NCI-H146 treated with DMSO at 0.1 percent for 48 hours (cell line): ENCODE results near the gene TEX2.
A peak's percentile ranks its signal among the peaks of the same experiment; 100 is the strongest.

ENCODE experiments used
- DNase-seq: peaks from one replicate; lab custom pipeline; 2025; ENCODE audit not compliant: unreplicated experiment; lab: John Stamatoyannopoulos, UW

TEX2 gene

DNA sequence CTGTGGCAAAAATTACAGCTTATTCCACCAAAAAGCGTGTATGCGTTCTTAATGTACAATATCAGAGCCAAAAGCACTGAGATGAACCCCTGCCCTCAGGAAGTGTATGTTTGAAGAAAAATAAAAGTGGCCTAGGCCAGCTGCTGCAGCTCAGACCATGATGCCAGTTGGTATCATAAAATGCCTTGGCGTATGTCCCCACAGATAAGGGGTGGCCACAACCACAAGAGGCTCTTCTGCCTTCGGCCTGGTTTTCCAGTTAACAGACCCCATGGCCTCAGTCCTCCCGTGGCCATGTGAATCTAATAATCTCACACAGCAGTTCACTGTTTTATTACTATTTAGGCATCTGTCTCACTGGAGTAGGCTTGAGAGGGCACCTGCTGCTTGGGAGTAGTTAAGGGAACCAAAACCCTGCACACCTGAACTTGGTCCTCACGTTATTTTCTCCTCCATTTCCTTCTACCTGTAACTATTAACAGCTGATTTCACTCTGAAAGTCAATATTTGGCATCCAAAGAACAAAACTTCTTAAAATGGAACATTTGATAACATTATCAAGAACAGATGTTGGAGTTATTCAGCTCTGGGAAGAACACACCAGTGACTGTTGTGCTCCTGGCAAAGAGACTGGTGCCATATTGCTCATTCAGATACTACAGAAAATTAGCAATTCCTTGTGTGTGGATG lies 98.3 kb downstream of the TEX2 start:
- no peak for DNase-seq

- DNase-seq = no peak
These were observed 99.6 kb downstream of the TEX2 start for GRCh38 chr17:64163468-64163867.

GRCh38 chr17:64162554-64162953 lies 100.5 kb downstream of the TEX2 start:
- DNase-seq = no peak

DNA sequence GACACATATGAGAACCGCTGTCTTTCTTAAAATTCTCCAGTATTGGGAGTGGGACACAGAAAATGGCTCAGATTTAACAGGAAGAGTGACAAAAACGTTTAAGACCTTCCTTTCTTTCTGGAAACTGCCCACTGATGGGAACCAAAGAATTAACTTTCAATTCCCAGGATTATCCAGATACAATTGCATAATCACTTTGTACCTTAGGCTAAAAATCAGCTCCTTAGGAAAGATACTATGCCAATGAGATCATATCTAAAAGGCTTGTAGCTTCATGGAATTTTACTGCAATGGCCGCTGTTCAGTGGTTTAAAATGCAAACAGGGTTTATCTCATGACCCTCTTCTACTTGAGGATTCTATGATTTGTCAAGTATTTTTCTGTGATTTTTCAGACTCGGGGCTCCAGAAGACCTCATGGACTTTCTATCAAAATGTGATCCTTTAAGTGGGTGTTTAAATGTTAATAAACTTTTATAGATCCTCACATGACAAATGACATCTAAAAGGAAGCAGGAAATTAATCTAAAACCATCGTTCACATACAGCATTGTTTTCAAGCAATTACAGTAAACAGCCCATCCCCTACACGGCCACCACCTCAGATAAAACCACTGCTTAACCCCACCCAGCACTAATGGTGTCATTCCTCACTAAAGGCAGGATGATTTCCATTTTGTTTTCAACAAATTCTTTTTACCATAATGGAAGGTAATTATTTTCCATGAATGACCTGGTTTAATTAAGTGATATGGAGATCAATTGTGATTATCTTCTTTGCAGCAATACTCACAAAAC lies 101.5 kb downstream of the TEX2 start:
- peak; percentile 6 for DNase-seq

DNA sequence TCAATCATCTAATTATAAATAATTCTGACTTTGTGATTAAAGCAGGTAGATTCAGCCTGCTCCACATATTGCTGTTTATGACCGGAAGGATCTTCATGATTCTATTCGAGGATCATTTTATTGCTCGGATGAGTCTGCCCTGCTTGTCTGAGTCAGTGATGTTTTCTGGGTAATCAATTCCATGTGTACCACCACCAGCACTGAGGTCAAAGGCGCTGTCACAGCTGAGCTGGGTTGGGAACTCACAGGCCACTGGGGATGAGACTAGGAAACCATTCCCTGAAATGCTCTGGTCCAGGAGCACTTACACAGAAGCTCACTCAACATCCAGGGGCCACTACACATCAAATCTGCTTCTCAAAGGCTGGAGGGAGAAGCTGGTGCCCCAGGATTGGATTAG lies 102.7 kb downstream of the TEX2 start:
- no peak for DNase-seq

GRCh38 chr17:64158831-64159590 lies 104.0 kb downstream of the TEX2 start:
- no peak for DNase-seq

GRCh38 chr17:64158406-64158805 lies 104.7 kb downstream of the TEX2 start:
- no peak for DNase-seq

GRCh38 chr17:64157669-64158180 lies 105.3 kb downstream of the TEX2 start:
- no peak for DNase-seq

- no peak for DNase-seq
These were observed 106.4 kb downstream of the TEX2 start for GRCh38 chr17:64156670-64157069.

DNA sequence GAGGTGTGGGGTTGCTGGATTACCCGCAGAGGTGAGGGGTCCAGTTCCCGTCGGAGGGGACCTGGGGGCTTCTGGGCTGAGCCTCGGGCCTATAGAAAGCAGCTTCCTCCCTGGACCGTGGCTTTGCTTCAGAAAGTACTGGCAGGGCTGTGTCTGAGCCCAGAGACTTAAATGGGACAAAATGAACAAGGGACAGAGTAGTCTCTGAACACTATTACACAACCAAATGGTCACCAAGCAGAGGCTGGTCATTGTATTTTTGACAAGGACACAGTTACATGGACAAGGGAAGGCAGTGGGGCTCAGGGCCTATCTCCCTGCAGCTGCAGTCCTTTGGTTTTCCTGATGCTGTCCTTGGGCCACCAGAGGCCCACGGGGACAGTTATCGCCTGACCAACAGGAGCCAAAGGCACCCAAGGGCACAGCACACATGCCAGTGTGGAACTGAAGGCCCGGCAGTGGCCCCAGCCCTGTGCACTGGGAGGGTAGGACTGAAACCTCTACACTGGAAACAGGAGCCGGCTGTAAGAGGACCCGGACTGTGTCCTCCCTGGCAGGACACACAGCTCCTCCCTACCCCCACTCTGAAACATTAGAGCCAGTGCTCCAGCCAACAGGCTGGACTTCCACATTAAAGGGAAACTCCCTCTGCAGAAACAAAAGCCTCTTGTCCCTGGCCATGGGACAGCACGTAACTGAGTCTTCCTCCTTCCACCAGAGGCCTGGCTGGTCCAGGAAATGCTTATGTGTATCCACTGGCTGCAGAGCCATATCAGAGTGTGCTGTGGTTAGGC lies 107.1 kb downstream of the TEX2 start:
- DNase-seq = no peak

DNA sequence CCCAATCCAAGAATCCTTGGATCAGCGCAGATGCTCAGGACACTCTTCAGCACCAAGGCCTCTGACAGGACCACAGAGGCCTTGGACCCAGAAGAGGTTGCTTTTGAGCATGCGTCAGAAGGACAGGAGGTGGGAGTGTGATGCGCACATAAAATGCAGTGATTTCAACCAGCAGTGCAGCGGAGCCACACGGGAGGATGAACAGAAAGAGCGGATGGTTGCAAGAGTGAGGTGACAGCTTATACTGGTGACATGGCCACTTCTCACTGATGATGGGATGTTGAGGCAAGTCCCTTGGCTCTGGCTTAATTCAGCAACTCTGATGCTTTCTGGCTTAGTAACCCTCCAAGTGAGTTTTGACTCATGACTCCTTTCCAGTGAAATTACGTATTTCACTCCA lies 107.9 kb downstream of the TEX2 start:
- no peak for DNase-seq

- no peak for DNase-seq
These were observed 108.3 kb downstream of the TEX2 start for GRCh38 chr17:64154717-64155116.

- DNase-seq = no peak
These were observed 108.8 kb downstream of the TEX2 start for GRCh38 chr17:64154313-64154695.

DNA sequence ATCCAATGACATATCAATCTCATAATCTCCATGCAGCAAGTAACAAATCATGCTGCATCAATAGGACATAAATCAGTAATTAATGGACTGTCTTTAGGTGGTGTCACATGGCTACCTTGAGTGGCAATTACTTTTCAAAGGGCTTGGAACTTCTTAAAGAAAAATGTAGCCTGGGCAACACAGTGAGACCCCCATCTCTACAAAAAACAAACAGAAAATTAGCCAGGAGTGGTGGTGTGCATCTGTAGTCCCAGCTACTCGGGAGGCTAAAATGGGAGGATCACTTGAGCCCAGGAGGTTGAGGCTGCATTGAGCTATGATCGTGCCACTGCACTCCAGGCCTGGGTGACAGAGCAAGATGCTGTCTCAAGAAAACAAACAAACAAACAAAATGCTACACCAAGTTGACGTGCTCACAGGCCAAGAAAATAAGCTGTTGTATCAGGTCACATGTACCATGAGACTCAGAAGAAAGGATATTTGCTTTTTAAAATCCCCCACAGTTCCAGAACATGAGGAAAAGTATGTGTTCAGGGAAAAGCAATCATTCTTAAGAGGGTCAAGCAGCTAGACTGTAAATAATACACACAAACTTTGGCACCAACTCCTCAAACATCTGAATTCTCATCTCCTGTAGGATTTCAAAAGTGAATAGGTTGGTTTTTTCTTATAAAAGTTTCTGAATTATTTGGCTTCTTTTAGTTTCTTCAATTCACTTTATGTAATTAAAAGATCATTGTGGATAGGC lies 109.3 kb downstream of the TEX2 start:
- DNase-seq = no peak

DNA sequence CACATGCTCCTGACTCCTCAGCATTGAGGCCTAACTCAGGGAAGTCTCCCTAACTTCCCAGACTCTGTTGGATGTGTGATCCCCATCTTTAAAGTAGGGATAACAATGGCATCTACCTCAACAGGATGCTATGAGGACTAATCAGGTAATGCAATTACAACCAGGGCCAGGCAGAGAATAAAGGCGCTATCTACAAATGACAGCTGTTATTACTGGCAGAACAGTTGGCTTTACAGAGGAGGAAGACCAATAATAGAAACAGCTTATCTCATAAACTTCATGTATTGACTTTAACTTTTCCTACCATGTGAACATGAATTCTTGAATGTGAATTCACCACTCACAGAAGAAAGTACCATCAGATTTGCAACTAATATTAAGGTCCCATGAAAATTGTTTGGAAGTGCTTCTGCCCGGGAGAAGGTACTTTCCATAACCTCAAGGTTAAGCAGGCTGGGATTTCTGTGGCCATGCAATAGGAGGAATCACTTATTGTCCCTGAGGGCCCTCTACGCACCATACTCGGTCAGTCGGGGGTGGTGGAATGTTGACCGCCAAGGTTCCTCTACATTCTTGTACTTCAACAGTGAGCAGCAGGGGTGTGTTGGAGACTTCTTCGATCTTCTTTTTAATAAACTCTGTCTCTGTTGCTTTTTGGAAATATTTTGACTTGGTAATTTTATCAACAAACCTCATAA lies 110.5 kb downstream of the TEX2 start:
- DNase-seq = no peak

- no peak for DNase-seq
These were observed 112.1 kb downstream of the TEX2 start for GRCh38 chr17:64151016-64151368.

DNA sequence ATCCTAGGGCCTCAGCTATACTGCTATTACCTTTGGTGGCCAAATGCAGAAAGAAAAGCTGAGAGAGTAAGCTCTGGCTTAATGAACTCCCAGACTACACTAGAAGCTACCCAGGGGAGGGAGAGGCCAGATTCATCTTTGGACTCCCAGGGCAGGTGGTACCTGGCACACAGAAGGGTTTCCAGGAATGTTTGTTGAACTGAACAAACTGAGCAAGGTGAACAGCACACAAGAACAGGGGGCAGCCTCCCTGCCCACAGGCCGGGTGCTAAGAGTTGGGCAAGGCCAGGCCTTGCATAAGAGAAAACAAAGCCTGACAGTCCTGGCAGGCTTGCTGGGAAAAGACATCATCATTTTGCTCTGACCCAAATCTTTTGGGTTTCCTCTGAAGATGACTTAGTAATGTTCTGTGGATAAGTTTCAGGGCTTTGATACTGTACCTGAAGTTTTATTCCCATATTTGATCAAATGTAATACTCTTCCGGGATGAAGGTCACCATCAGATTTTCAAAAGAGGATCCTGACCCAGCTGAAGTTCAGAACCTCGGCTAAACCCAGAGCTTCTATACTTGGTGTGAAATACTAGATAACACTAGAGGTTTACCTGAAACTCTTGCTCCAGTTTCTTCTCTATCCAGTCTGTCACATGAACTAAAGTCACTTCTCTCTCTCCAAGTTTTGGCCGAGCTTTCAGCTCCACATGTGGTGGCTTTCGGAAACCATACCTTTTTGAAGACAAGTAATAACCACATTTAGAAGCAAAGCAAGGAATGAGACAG lies 112.6 kb downstream of the TEX2 start:
- no peak for DNase-seq

DNA sequence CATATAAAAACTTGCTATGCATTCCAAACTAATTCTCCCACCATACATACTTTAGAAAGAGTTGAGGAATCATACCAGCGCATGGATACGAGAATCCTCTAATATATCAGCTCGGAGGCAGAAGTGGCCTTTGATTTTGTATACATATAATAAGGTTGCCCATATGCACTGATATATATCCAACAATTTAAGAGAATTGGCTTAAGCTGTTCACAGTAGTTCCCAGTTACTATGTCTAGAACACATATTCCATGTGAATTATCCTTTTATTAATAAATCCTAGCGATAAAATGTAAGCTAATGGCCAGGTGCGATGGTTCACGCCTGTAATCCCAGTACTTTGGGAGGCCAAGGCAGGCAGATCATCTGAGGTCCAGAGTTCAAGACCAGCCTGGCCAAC lies 113.9 kb downstream of the TEX2 start:
- no peak for DNase-seq

- DNase-seq = no peak
These were observed 114.4 kb downstream of the TEX2 start for GRCh38 chr17:64148699-64149098.
